GM15510 (cell line): ENCODE measurements around the gene OSCAR.

Source experiments
- POLR2A ChIP-seq: IDR thresholded peaks from 3 replicates; pipeline ENCODE4 v1.6.1; 2011; ENCODE audit warnings: borderline replicate concordance; ENCODE audit not compliant: insufficient read length; ENCODE audit errors: extremely low read depth

The OSCAR gene

DNA sequence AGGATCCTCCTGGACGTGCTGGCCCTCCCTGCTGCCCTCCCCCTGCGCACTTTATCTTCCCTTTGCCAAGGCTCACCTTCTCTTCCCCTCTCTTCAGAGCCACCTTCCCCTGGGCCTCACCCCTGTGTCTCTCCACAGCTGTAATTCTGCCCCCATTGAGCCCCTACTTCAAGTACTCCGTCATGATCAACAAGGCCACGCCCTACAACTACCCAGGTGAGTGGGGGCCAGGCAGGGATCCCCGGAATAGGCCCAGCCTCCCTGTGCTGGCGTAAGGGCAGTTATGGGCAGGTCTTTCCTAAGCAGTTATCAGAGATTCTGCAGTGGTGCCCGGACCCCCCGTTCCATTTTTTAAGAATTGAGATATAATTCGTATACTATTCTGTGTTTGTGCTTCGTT lies 5.2 kb upstream of the OSCAR start:
- no peak for TF ChIP-seq POLR2A

DNA sequence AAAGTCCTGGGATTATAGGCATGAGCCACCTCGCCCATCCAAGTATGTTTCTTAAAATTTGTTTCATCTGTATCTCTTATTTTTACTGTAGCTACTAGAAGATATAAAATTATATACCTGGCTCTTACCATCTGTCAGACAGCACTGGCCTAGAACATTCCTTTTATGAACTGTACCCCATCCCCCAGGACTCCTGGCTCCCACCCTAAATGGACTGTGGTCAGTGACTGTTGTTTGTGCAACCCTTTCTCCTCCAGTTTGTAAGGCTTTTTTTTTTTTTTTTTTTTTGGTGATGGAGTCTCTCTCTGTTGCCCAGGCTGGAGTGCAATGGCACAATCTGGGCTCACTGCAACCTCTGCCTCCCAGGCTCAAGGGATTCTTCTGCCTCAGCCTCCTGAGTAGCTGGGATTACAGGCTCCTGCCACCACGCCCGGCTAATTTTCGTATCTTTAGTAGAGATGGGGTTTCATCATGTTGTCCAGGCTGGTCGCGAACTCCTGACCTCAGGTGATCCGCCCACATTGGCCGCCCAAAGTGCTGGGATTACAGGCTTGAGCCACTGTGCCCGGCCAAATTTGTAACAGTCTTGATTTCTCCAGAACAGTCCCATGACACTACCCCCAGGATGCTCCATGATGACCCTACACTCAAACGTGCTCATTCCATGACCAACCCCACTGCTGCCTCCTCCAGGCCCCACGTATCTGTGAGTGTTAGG lies 4.6 kb upstream of the OSCAR start:
- TF ChIP-seq POLR2A, result no peak

DNA sequence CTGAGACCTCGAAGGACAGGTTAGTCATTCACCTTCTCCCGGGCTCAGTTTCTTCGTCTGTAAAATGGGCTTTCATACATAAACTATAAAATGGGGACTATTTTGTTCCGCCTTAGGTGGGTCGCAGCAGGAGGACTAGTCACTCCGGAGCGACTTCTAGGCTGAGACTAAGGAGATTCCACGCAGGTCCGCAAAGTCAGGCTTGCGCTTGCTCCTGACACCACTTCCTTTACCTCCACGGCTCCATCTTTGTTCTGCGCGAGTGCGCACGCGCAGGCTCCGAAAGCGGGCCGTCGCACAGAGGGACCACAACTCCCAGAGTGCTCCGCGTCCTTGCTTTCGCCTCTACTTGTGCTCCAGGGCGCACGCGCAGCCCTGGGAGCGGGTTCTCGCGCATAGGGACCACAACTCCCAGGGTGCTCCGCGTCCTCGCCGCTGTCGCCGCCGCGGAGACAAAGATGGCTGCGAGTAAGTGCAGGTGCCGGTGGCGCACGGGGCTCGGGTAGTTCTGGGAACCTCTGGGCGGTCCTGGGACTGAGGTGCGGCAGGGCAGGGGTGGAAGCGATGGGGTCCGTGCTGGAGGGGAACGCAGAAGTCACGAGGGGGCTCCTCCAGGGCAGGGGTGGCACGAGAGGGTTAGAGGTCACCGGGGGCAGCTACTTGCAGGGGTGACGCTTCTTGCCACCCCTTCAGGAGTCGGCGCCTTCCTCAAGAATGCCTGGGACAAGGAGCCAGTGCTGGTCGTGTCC lies 2.0 kb upstream of the OSCAR start, which contains the start of gene NDUFA3:
Gene NDUFA3 (plus strand): TSS at position 435 of the 749 bp plus-strand sequence. CDS start 24 bp downstream, at position 459.
- peak; percentile 83 for TF ChIP-seq POLR2A

DNA sequence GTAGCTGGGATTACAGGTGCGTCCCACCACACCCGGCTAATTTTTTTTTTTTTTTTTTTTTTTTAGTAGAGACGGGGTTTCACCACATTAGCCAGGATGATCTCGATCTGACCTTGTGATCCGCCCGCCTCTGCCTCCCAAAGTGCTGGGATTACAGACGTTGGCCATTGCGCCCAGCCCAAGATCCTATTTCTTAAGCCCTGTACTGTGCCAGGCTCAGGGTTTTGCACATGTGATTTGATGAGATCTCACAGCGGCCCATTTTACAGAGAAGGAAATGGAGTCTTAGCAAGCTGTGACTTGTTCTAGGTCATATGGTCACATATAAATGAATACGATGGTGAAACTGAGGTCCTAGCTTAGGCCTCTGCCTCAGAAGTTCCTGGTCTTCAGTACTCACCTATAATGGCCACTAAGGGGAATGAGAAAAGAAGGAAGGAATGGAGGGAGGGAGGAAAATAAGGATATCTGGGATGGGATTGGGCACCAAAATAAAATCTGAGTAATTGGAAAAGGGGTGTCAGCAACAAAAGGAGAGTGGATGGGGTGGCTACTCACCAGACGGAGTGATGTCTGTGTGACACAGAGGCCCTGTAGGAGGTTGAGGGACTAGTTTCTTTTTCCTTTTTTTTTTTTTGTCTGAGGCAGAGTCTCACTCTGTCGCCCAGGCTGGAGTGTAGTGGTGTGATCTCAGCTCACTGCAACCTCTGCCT lies 1.3 kb downstream of the OSCAR start:
- no peak for TF ChIP-seq POLR2A

DNA sequence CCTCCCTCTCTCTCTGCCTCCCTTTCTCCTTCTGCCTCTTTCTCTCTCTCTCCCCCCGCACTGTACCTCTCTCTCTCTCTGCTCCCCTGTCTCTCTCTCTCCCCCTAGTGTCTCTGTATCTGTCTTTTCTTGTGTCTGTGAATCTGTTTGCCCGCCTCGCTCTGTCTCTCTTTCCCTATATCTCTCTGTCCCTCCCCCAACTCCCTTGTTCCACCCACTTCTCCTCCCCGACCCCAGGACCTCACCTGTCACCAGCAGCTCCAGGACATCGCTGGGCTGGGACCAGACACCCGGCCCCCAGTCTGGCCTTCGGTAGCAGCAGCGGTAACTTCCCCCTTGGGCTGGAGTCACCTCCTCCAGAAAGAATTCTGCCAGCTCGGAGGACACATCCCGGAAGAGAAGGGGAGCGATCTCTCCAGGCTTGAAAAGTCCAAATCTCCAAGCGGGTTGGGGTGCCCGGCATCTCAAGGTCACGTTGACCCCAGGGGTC lies 3.9 kb downstream of the OSCAR start:
- TF ChIP-seq POLR2A, result no peak

DNA sequence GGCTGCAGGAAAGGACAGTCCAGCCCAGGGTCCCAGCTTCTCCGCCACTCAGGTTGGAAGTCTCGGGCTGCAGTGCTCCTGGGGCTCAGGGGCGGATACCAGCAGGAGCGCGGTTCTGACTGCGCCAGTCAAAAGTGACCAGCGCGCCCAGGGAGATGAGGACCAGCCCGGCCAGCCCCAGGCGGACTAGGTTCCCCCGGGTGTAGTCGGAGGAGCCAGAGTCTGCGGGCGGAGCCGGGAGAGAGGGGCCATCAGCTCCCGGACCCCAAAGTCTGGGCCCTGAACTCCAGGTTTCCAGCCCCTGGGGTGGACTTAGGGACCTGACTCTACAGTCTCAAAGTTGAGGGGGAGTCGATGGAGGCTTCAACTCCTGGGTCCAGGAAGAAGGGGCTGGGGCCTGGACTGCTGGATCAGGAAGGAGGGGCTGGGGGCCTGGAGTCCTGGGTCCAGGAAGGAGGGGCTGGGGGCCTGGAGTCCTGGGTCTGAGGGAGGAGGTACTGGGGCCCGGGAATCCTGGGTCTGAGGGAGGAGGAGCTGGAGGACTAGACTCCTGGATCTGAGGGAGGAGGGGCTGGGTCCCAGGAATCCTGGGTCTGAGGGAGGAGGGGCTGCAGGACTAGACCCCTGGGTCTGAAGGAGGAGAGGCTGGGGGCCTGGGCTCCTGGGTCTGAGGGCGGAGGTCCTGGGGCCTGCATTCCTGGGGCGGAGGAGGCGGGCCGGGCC lies 5.3 kb downstream of the OSCAR start:
- no peak for TF ChIP-seq POLR2A

DNA sequence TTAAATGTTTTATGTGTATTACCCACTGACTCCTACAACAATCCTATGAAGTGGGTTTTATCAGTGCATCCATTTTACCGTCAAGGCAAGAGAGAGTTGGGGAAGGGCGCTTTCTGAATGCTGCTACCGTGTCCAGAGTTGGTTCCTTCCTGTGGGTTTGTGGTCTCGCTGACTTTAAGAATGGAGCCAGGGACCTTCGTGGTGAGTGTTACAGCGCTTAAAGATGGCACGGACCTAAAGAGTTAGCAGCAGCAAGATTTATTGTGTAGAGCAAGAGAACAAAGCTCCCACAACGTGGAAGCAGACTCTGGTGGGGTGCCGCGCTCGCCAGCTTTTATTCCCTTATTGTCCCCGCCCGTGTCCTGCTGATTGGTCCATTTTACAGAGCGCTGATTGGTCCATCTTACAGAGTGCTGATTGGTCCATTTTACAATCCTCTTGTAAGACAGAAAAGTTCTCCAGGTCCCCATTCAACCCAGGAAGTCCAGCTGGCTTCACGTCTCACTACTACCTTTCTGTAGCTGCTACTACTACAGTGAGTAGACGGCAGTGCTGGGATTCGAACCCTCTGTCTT lies 6.1 kb downstream of the OSCAR start:
- TF ChIP-seq POLR2A, result no peak

DNA sequence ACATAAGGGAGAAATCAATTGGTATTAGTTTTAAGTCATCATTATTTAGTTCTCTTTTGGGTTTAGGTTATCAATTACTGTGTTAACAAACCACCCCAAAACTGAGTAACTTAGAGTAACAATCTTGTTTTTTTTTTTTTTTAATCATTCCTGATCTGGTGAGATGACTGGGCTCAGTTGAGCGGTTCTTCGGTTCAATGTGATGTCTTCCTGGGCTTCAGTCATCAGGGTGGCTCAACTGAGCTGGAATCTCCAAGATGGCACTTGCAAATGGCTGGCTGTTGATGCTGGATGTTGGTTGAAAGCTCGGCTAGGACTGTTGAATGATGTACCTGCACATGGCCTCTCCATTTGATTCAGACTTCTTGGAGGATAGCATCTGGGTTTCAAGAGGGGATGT lies 16.2 kb downstream of the OSCAR start:
- no peak for TF ChIP-seq POLR2A

DNA sequence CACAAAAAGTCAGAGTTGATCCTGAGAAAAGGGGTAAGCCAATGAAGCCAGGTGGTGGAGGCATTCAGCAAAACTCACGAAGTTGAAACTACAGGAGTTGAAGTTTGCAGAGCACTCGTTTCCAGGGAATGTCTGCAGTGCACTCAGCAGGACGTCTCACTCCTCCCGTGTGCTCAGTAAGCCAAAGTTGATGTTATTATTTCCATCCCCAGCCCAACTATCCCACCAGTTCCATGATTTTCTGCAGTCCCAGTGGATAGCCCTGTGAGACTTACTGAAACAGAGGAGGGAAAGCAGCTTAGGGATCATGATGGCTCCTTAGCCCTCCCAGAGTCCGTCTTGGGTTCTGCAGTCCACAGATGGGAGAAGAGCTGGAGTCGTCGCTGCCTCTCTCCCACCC lies 19.6 kb downstream of the OSCAR start, which contains the start of gene TARM1:
Gene TARM1 (minus strand): TSS at position 334 of the 400 bp plus-strand sequence. CDS start 25 bp downstream, at position 309.
- TF ChIP-seq POLR2A, result no peak

DNA sequence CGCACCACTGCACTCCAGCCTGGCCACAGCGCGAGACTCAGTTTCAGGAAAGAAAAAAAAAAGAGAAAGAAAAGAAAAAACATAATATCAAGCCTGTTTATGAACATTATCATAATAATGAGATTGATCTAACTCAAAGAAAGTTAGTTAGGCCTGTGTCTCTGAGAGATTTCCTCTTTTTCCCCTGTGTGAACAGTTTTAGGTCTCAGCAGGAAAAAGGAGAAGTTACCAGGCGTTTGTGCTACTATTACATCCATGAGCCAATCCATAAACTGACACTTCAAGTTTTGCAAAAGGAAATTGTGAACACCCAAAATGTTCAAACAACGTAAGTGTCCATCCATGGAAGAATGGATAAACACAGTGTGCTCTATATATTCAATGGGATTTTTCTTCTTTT lies 23.3 kb downstream of the OSCAR start:
- TF ChIP-seq POLR2A, result no peak

DNA sequence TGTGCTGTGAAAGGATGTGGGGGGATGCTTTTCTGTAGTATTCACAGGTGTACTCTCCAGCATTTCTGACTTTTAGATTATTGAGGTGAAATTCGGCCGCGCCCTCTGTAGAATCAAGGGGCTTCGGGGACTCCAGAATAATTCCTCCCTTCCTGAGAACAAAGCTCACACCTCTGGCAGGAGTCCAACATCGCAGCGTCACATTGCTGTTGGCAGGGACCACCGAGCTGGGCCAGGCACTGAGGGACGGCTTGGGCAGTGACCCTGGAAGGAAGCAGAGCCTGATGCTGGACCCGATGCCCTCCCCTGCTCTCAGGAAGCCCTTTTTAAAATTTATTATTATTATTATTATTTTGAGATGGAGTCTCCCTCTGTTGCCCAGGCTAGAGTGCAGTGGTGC lies 25.8 kb downstream of the OSCAR start:
- TF ChIP-seq POLR2A, result no peak

DNA sequence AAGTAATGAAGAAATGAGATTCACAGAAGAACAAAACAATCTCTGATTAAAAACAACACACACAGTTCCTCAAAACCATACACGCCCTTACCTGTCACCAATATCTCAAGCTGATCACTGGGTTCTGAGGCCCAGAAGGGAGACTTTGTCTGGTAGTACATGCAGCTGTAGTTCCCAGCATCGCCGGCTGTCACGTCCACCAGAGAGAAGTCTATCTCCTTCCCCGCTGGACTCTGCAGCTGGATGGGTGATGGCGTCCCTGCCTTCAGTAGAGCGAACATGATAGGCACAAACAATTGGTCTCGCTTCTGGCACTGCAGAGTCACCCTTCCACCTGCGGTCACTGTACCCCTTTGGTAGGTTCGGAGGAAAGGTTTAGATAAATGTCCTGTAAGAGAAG lies 26.8 kb downstream of the OSCAR start:
- no peak for TF ChIP-seq POLR2A

DNA sequence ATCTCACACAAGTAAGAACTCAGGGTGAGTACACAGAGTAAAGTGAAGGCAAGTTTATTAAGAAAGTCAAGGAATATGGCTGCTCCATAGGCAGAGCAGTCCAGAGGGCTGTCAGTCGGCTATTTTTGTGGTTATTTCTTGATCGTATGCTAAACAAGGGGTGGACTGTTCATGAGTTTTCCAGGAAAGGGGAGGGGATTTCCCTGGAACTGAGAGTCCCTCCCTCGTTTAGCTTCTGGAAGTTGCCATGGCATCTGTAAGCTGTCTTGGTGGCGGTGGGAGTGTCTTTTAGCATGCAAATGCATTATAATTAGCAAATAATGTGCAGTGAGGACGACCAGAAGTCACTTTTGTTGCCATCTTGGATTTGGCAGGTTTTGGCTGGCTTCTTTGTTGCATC lies 31.1 kb downstream of the OSCAR start:
- no peak for TF ChIP-seq POLR2A
